Thyroid gland (tissue), 4 donors: ENCODE results near the gene ST6GALNAC3.

ENCODE experiments used
- POLR2A ChIP-seq, 2 donors: fragments of 450-650 bp; IDR thresholded peaks; one replicate each; pipeline ENCODE4 v1.6.1; 2017; ENCODE audit warnings: antibody characterized with exemption in 2 of 2, mild to moderate bottlenecking in 2 of 2, moderate library complexity in 1 of 2
- TF ChIP-seq, protein P1 (sequence below), 6 experiments: fragments of 200-600 bp in 3 of 6; fragments of 450-650 bp in 3 of 6; sonication (generic) in 3 of 6; IDR thresholded peaks; one replicate each; pipeline ENCODE4 v1.5.1; 2016 to 2019; ENCODE audit warnings: antibody characterized with exemption in 6 of 6, mild to moderate bottlenecking in 2 of 6, inconsistent platforms in 1 of 6, moderate library complexity in 1 of 6

DNA sequence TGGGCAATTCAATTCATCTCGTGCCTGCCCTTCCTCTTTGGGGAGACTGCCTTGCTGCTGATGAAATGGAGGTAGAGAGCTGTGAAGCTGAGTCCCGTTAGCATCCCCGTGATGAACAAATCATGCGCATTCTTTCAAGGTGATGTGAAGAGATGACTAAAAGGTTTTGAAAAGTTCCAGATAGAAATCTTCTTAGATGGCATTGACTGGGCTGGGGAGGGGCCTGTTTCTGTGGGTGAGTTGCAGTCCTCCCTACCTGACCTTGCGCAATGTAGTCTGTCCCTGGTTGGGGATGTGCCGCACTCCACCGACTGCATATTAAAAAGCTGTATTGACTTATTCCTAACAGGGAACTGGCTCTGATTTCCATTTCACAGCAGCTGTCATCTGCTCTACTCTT, 49.6 kb downstream of the ST6GALNAC3 start:
- TF ChIP-seq, protein P1, sequence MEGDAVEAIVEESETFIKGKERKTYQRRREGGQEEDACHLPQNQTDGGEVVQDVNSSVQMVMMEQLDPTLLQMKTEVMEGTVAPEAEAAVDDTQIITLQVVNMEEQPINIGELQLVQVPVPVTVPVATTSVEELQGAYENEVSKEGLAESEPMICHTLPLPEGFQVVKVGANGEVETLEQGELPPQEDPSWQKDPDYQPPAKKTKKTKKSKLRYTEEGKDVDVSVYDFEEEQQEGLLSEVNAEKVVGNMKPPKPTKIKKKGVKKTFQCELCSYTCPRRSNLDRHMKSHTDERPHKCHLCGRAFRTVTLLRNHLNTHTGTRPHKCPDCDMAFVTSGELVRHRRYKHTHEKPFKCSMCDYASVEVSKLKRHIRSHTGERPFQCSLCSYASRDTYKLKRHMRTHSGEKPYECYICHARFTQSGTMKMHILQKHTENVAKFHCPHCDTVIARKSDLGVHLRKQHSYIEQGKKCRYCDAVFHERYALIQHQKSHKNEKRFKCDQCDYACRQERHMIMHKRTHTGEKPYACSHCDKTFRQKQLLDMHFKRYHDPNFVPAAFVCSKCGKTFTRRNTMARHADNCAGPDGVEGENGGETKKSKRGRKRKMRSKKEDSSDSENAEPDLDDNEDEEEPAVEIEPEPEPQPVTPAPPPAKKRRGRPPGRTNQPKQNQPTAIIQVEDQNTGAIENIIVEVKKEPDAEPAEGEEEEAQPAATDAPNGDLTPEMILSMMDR (IDR thresholded peaks at IDR 0.05), result no peak
- TF ChIP-seq POLR2A (IDR thresholded peaks at IDR 0.05), result no peak
